ENCODE measurements around the gene SMPD4.
"Not testable (repeated sequence)": the region's sequence is repeated elsewhere in the genome, so short reads cannot be mapped to it uniquely, and the experiment has no call there.

- not testable (repeated sequence) for TF ChIP-seq POLR2AphosphoS5, CTCF (IDR thresholded peaks at IDR 0.05)
These were observed 36.4 kb downstream of the SMPD4 start, which contains the start of gene CCDC74B for GRCh38 chr2:130145006-130145414.

All from upper lobe of left lung (tissue), 4 donors.